PFSK-1 (cell line): Measurements from ENCODE around the gene PPP1R9A.

ENCODE experiments used
- POLR2AphosphoS5 ChIP-seq: IDR thresholded peaks from 2 replicates; pipeline ENCODE4 v1.6.1; 2012; ENCODE audit warnings: low read depth, mild to moderate bottlenecking, control low read depth, low read length, moderate library complexity
- TAF1 ChIP-seq: IDR thresholded peaks from 2 replicates; pipeline ENCODE4 v1.6.1; 2012; ENCODE audit warnings: low read length, control low read depth, borderline replicate concordance; ENCODE audit not compliant: insufficient read depth

- no peak for TF ChIP-seq POLR2AphosphoS5
- TF ChIP-seq TAF1 = no peak
Observed at GRCh38 chr7:94890216-94890615, 17.2 kb upstream of the PPP1R9A start.
